ENCODE results near the gene RNF138. TPM values are rescaled to one million over a fixed set of nuclear protein-coding genes. Genes with fewer than 3 reads are reported as not detected.
"Not testable (repeated sequence)": the region's sequence is repeated elsewhere in the genome, so short reads cannot be mapped to it uniquely, and the experiment has no call there.

Gene RNF138
- total RNA-seq, 1 experiment from 2014 or later: 21.5 TPM

- ChIA-PET CTCF (interaction anchor here (1.8 kb wide), 1 partner anchor 314 kb away, joined by 14 read pairs; the partner anchor contains the start of gene GAREM1), POLR2A (ENCODE audit: unreplicated experiment) (no interaction called here)
- H3K79me2 ChIP-seq (ENCODE audit: low read depth): no peaks in the 10 kb centered on the region
Observed at GRCh38 chr18:32156855-32157254, 65.2 kb downstream of the RNF138 start.

GRCh38 chr18:32157580-32157979 is 65.9 kb downstream of the RNF138 start:
- intact Hi-C loops (cut with micrococcal nuclease; ENCODE audit: unreplicated experiment): loop anchor here (10.0 kb wide), 1 partner anchor 117 kb away; no protein-coding TSS in a partner anchor
- no peak for DNase-seq
- H3K9me3 ChIP-seq (ENCODE audit: insufficient read depth, low read depth): no peaks in the 10 kb centered on the region
- no peak overlapping the region for H3K4me3 ChIP-seq
- H3K9me2 ChIP-seq (ENCODE audit: insufficient read depth): no peaks in the 10 kb centered on the region
- no peaks in the 10 kb centered on the region for H3K36me3 ChIP-seq (ENCODE audit: low read depth)
- TF ChIP-seq EZH2 (IDR thresholded peaks at IDR 0.05; ENCODE audit: low read depth) (no peak), CTCF (conservative IDR thresholded peaks at IDR 0.05) (no peak)
- POLR2A ChIA-PET (ENCODE audit: unreplicated experiment): interaction anchor here (0.6 kb wide), 1 partner anchor 1056 kb away, joined by 4 read pairs; the partner anchor contains the start of gene DSC2
- H3F3A ChIP-seq (ENCODE audit: insufficient read depth, low read depth): no peaks in the 10 kb centered on the region
- H4K20me1 ChIP-seq (ENCODE audit: insufficient read depth): no peaks in the 10 kb centered on the region
- peak overlapping the region; percentile 42; the same call in 1 of the 2 replicates for H3K4me2 ChIP-seq
- no peak overlapping the region for H3K27ac ChIP-seq
- CTCF ChIA-PET: interaction anchor here (1.8 kb wide), 1 partner anchor 313 kb away, joined by 14 read pairs; the partner anchor contains the start of gene GAREM1
- no peaks in the 10 kb centered on the region for H3K27me3 ChIP-seq (ENCODE audit: insufficient read depth, low read depth)
- H2AFZ ChIP-seq: peak overlapping the region; percentile 27; the same call in 1 of the 2 replicates
- no peaks in the 10 kb centered on the region for H3K79me2 ChIP-seq (ENCODE audit: low read depth)
- H3K4me1 ChIP-seq (replicated peaks; ENCODE audit: insufficient read depth): no peaks in the 10 kb centered on the region
- no TSS peak for BruUV-seq (replicated peaks)

More at GRCh38 chr18:32156855-32157254, 65.2 kb downstream of the RNF138 start:
- TF ChIP-seq EZH2 (IDR thresholded peaks at IDR 0.05; ENCODE audit: low read depth) (no peak), CTCF (conservative IDR thresholded peaks at IDR 0.05) (no peak)
- Histone ChIP-seq H3K27me3 (ENCODE audit: insufficient read depth, low read depth) (no peaks in the 10 kb centered on the region), H3F3A (ENCODE audit: insufficient read depth, low read depth) (no peaks in the 10 kb centered on the region), H3K36me3 (ENCODE audit: low read depth) (no peaks in the 10 kb centered on the region), H3K4me3 (no peak overlapping the region), H3K27ac (no peak overlapping the region), H2AFZ (no peak overlapping the region), H3K9me2 (ENCODE audit: insufficient read depth) (no peaks in the 10 kb centered on the region), H4K20me1 (ENCODE audit: insufficient read depth) (no peaks in the 10 kb centered on the region), H3K4me2 (no peak overlapping the region), H3K4me1 (replicated peaks; ENCODE audit: insufficient read depth) (no peaks in the 10 kb centered on the region), H3K9me3 (ENCODE audit: insufficient read depth, low read depth) (no peaks in the 10 kb centered on the region)
- intact Hi-C loops (cut with micrococcal nuclease; ENCODE audit: unreplicated experiment): loop anchor here (10.0 kb wide), 1 partner anchor 118 kb away; no protein-coding TSS in a partner anchor
- DNase-seq: no peak
- BruUV-seq (replicated peaks): no TSS peak

- CTCF ChIA-PET: interaction anchor here (0.6 to 1.8 kb wide), 3 partner anchors 74 to 313 kb away, joined by 4 to 14 read pairs (median 4); partner anchors contain the start of gene GAREM1
- POLR2A ChIA-PET (ENCODE audit: unreplicated experiment): interaction anchor here (0.6 to 0.7 kb wide), 2 partner anchors 143 to 1056 kb away, joined by 4 to 11 read pairs; partner anchors contain the start of gene DSC2
- no peaks in the 10 kb centered on the region for H4K20me1 ChIP-seq (ENCODE audit: insufficient read depth)
- peak overlapping the region; percentile 27; the same call in 1 of the 2 replicates for H2AFZ ChIP-seq
- peak; percentile 53 to 55 for DNase-seq
- TF ChIP-seq EZH2 (IDR thresholded peaks at IDR 0.05; ENCODE audit: low read depth): no peak
- TF ChIP-seq CTCF (conservative IDR thresholded peaks at IDR 0.05): peak; percentile 74
- intact Hi-C loops (cut with micrococcal nuclease; ENCODE audit: unreplicated experiment): loop anchor here (1.0 to 10.0 kb wide), 2 partner anchors 117 to 391 kb away; no protein-coding TSS in a partner anchor
- peak overlapping the region; percentile 42; the same call in 1 of the 2 replicates for H3K4me2 ChIP-seq
- no peaks in the 10 kb centered on the region for H3K4me1 ChIP-seq (replicated peaks; ENCODE audit: insufficient read depth)
- H3K79me2 ChIP-seq (ENCODE audit: low read depth): no peaks in the 10 kb centered on the region
- no peaks in the 10 kb centered on the region for H3K9me3 ChIP-seq (ENCODE audit: insufficient read depth, low read depth)
- H3K9me2 ChIP-seq (ENCODE audit: insufficient read depth): no peaks in the 10 kb centered on the region
- H3K27ac ChIP-seq: no peak overlapping the region
- no peaks in the 10 kb centered on the region for H3F3A ChIP-seq (ENCODE audit: insufficient read depth, low read depth)
- no peak overlapping the region for H3K4me3 ChIP-seq
- no peaks in the 10 kb centered on the region for H3K27me3 ChIP-seq (ENCODE audit: insufficient read depth, low read depth)
- no peaks in the 10 kb centered on the region for H3K36me3 ChIP-seq (ENCODE audit: low read depth)
- BruUV-seq (replicated peaks): no TSS peak
Observed at GRCh38 chr18:32158108-32158624, 66.5 kb downstream of the RNF138 start.

- not testable (repeated sequence) for DNase-seq; H3K27me3 ChIP-seq (ENCODE audit: insufficient read depth, low read depth); H3K36me3 ChIP-seq (ENCODE audit: low read depth); H3K9me2 ChIP-seq (ENCODE audit: insufficient read depth); H3F3A ChIP-seq (ENCODE audit: insufficient read depth, low read depth); H3K79me2 ChIP-seq (ENCODE audit: low read depth); H4K20me1 ChIP-seq (ENCODE audit: insufficient read depth); H3K4me1 ChIP-seq (replicated peaks; ENCODE audit: insufficient read depth); H3K9me3 ChIP-seq (ENCODE audit: insufficient read depth, low read depth); H3K4me2 ChIP-seq; H3K27ac ChIP-seq; BruUV-seq (replicated peaks); H2AFZ ChIP-seq; H3K4me3 ChIP-seq
- CTCF ChIA-PET: interaction anchor here (0.7 to 1.8 kb wide), 2 partner anchors 187 to 312 kb away, joined by 4 to 14 read pairs; partner anchors contain the start of gene GAREM1
- intact Hi-C loops (cut with micrococcal nuclease; ENCODE audit: unreplicated experiment): loop anchor here (1.0 to 10.0 kb wide), 2 partner anchors 116 to 391 kb away; no protein-coding TSS in a partner anchor
- POLR2A ChIA-PET (ENCODE audit: unreplicated experiment): interaction anchor here (0.6 to 0.7 kb wide), 2 partner anchors 143 to 390 kb away, joined by 9 to 11 read pairs; no protein-coding TSS in a partner anchor
Observed at GRCh38 chr18:32158631-32159030, 67.0 kb downstream of the RNF138 start.

All from PC-9 (cell line).